GM18907 (cell line): ENCODE data around the gene NPAS3.

Source experiments
- ATAC-seq: cut with Tn5 transposase; IDR thresholded peaks from one replicate; pipeline ENCODE4 v1.9.1; 2021; ENCODE audit warnings: mild to moderate bottlenecking, moderate library complexity; ENCODE audit not compliant: unreplicated experiment

The NPAS3 gene

GRCh38 chr14:33505266-33505962 is 566.7 kb downstream of the NPAS3 start:
- ATAC-seq = no peak

DNA sequence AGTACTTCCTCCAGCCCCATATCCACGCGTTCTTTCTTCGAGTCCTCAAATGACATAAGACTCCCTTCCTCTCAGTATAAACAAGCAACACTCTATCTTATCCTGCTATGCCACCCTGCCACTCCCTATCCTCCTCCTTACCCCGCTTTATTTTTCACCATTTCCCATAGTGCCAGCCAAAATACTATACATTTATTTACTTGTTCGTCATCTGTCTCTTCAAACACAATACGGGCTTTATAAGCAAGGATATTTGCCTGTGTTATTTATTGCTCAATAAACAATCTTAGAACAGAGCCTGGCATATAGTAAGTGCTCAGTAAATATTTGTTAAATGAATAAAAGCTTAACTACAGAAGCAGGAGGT is 567.3 kb downstream of the NPAS3 start:
- ATAC-seq = no peak

GRCh38 chr14:33508126-33509062 is 569.7 kb downstream of the NPAS3 start:
- no peak for ATAC-seq

DNA sequence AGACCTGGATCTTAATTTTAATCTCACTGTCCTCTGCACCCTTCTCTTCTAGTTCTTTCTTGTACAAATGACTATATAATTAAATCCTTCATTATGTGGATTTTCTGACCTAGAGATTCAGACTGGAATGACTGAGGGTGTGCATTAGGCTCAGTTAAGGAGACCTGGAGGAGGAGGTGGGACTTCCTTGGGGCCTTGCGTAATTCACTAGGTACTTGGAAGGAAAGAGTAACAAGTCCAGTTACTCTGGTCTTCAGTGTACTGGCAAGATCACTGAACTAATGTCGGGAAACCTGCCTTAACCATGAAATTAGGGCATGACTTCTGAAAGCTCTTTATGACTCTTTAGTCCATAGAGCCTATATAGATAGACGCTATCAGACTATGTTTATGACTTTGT is 570.8 kb downstream of the NPAS3 start:
- no peak for ATAC-seq

DNA sequence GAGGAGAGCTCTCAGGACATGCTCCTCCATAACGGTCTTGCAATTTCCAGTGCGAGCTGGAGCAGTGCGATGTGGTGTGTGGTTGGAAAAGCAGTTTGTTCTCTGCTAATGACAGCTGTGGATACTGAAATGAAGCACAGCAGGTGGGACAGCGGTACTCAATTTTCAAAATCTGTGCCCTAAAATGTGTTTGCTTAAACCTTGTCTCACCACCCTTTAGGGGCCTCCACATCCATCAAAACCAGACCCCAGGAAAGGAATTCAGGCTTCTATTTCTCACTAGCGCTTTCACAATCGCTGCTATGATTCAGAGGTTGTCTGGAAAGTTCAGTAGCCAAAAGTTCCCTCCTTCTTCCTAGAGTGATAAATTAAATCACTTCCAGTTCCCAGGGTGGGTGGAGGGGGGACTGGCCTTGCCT is 571.4 kb downstream of the NPAS3 start:
- ATAC-seq = no peak

DNA sequence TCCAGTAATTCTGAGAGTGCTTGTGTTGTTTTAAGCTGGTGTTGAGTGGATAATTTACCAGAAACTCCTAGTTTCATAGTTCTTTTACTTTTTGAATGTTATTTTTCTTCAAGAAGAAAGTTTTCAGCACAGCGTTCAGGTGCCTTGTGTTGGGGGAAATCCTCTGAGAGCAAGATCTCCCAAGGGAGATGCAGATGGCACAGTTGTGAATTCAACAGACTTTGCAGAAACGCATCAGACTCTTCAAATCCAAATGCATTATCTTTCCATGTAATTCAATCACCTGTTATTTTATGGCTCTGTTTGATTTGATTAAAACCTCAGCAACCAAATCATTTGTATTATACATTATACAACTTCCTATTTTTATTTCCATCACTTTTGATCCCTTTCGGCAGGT is 572.3 kb downstream of the NPAS3 start:
- no peak for ATAC-seq

- no peak for ATAC-seq
These were observed 573.4 kb downstream of the NPAS3 start for GRCh38 chr14:33511851-33512640.

DNA sequence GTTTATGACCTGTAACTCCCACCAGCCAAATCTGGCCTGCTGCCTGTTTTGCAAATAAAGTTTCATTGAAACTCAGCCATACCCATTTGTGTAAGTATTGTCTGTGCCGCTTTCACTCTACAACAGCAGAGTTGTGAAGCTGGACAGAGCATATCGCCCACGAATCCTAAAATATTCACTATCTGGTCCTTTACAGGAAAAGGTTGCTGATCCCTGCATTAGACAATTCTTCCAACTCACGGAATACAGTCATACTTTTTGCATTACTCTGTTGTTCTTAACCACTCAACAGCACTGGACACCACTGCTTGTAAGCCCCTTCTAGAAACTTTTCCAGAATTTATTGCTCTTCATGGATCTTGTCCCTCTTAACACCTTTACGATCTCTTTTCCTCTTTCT is 576.8 kb downstream of the NPAS3 start:
- ATAC-seq = no peak

- no peak for ATAC-seq
These were observed 577.2 kb downstream of the NPAS3 start for GRCh38 chr14:33515899-33516298.

GRCh38 chr14:33516898-33517436 is 578.3 kb downstream of the NPAS3 start:
- ATAC-seq = peak; percentile 80

GRCh38 chr14:33521192-33521591 is 582.5 kb downstream of the NPAS3 start:
- no peak for ATAC-seq

DNA sequence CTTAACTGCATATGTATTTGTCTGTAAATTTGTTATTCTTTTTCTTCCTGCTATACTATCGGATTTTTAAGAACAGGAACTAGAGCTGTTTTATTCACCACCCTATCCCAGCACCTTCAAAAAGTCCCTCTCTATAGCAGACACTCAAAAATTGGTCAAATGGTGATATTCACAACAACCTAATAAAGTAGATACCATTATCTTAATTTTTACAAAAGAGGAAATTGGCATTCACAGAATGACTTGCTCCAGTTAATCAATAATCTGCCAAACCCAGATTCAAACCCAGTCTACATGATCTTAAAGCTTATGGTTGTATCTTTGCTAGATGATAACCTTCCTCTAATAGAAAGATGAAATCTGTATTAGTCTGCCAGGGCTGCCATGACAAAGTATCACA is 585.6 kb downstream of the NPAS3 start:
- ATAC-seq = peak; percentile 81

DNA sequence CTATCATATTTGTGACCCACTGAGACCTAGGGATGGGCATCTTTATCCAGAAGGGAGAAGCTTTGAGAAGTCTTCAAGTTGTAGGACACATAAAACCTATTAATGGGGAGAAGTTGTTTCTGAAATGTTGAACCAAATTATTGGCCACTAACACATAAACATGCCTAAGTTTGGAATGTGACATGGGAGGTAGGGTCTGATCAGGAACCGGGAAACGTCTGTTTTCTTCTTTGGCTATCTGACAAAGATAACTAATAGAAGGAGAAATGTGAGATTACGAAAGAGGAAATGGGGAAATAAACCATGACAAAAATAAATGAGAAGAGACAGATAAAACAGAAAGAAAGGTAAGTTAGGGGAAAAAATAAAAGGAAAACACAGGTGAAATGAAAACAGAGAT is 586.9 kb downstream of the NPAS3 start:
- no peak for ATAC-seq

- ATAC-seq = no peak
These were observed 588.5 kb downstream of the NPAS3 start for GRCh38 chr14:33527023-33527634.

- no peak for ATAC-seq
These were observed 590.0 kb downstream of the NPAS3 start for GRCh38 chr14:33528655-33529054.

GRCh38 chr14:33529787-33530757 is 591.4 kb downstream of the NPAS3 start:
- peak; percentile 52 for ATAC-seq

GRCh38 chr14:33532553-33532952 is 593.9 kb downstream of the NPAS3 start:
- no peak for ATAC-seq

DNA sequence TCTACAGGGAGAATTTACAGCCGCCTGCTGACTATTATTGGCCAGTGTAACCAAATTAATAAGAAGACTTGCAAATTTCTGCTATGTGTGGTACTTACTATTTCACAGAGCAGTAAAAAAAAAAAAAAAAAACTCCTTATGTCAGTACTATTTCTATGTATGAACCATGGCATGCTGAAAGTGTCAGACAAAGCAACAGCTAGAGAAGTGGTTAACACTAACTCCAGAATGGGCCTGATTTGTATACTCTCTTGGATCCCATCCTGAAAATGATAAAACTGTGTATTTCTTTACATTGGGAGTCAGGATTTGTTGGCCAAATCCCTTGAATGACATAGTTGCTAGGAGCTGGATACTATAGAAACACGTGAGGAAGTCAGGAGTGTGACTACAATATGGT is 595.4 kb downstream of the NPAS3 start:
- ATAC-seq = no peak

GRCh38 chr14:33534632-33535031 is 596.0 kb downstream of the NPAS3 start:
- ATAC-seq = no peak
